Lower leg skin (tissue), 4 donors: ENCODE measurements around the gene TRIM73. TPM values are rescaled to one million over a fixed set of nuclear protein-coding genes. Genes with fewer than 3 reads are reported as not detected.
"Not testable (repeated sequence)": the region's sequence is repeated elsewhere in the genome, so short reads cannot be mapped to it uniquely, and the experiment has no call there.

Source experiments
- DNase-seq, 2 donors: peaks; one replicate each; pipeline ENCODE4 v3.0.0-alpha.2; 2019; ENCODE audit warnings: low spot score in 2 of 2
- H3K4me3 ChIP-seq: fragments of 200-600 bp; sonication (generic); 2 replicates; pipeline ENCODE4 v1.5.1; 2017; ENCODE audit warnings: mild to moderate bottlenecking, low read depth; ENCODE audit not compliant: poor library complexity, severe bottlenecking
- WGBS, 2 donors: methylation state at CpG; one replicate each; pipeline ENCODE4 v1.1.5; 2018; 5-methylcytosine and 5-hydroxymethylcytosine counted together
- intact Hi-C: fragments of 100-400 bp; cut with DNase I; formaldehyde crosslinking; loops from one replicate; pipeline ENCODE4 v1.15.0; 2023; ENCODE audit warnings: low total_unique reads
- total RNA-seq, 4 donors: library from RNA; depleted of rRNA; stranded (reverse); fragments of >200 nt; gene quantifications; one replicate each; pipeline ENCODE4 v1.1.0, GENCODE V29; 2016

The TRIM73 gene
- total RNA-seq = 1 to 10 TPM; 1.2 to 3.6 (median 1.7) TPM

DNA sequence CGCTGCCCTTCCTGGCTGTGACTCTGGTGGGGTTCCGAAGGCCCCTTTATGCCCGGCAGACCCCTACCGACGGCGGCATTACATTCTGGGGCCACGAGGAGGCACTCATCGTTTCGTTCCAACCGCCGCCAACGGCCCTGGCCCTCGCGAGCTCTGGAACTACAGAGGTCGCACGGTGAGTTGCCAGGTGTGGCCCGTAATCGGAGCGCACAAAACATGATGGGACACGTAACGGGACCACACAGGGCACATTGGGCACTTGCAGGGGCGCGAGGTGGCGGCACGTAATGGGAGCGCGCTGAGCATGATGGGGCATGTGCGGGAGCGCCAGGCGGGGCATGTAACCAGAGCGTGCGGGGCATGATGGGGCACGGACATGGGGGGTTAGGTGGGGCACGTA lies at the start of gene TRIM73:
Gene TRIM73 (plus strand): TSS at position 301 of the 400 bp plus-strand sequence. CDS start 3,305 bp downstream, outside the sequence.
- peak in 1 of 2 donors; percentile 21 for DNase-seq

DNA sequence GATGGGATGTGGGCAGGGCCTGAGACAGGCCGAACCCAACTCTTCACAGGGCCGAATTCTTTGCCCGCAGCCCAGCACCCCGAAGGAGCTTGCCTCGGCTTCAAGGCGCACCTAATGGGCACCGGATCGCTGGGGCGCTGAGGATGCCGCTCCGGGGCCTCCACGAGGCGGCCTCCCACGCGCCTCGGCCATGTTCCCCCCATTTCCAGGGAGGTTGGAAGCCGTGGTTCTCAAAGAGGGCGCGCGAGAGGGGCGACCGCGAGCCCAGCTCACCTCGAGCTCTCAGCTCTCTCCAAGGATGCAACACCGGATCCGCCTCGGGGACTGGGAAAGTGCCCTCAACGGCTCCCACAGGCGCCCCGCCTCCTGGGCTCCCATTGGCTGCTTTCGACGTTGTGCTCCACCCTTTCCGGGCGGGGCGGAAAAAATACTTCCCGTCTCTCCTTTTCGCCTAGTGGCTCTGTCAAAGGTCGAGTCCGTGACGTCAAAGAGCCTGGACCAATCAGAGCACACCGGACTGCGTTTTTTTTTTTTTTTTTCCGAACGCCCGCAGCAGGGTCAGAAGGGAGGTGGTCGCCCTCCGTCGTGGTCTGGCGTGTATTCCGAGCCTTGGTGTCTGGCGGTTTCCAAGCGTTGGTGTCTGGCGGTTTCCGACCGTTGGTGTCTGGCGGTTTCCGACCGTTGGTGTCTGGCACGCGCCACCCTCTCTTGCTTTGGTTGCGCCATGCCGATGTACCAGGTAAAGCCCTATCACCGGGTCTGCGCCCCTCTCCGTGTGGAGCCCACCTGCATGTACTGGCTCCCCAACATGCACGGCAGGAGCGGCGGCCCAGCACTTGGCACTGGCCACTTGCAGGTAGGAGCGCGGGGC lies 36.5 kb upstream of the TRIM73 start:
- 0% methylated on average over 13 of the region's 70 CpGs; no CpG with 5 or more reads in 1 of the 2 donors for WGBS, 2 donors
- DNase-seq = peak in 1 of 2 donors; percentile 29
- H3K4me3 ChIP-seq, intact Hi-C loops: not testable (repeated sequence)

More for the DNA sequence above, at the start of gene TRIM73:
- H3K4me3 ChIP-seq, intact Hi-C loops: not testable (repeated sequence)
- WGBS, 2 donors = no CpG with 5 or more reads among the region's 34 CpGs

DNA sequence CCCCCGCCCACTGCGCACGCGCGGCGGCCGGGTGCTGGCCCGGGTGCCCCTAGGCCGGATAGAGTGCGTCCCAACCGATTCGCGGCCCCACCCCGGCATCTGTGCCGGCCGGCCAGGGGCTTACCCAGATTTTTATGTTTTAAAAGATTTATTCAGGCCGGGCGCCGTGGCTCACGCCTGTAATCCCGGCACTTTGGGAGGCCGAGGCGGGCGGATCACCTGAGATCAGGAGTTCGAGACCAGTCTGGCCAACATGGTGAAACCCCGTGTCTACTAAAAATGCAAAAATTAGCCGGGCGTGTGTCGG lies 35.9 kb upstream of the TRIM73 start:
- DNase-seq, intact Hi-C loops, H3K4me3 ChIP-seq: not testable (repeated sequence)
- no CpG with 5 or more reads among the region's 29 CpGs for WGBS, 2 donors

DNA sequence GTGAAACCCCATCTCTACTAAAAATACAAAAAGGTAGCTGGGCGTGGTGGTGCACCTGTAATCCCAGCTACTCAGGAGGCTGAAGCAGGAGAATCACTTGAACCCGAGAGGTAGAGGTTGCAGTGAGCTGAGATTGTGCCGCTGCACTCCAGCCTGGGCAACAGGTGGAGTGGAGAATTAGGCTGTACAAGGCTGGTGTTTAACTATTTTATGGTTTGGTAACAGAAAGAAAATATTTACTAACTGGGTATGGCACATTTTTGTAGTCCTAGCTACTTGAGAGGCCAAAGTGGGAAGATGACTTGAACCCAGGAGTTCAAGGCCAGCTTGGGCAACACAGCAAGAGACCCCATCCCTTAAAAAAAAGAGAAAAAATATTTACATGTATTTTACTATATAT lies 31.4 kb upstream of the TRIM73 start:
- DNase-seq, intact Hi-C loops, H3K4me3 ChIP-seq: not testable (repeated sequence)
- no CpG with 5 or more reads among the region's 3 CpGs for WGBS, 2 donors

DNA sequence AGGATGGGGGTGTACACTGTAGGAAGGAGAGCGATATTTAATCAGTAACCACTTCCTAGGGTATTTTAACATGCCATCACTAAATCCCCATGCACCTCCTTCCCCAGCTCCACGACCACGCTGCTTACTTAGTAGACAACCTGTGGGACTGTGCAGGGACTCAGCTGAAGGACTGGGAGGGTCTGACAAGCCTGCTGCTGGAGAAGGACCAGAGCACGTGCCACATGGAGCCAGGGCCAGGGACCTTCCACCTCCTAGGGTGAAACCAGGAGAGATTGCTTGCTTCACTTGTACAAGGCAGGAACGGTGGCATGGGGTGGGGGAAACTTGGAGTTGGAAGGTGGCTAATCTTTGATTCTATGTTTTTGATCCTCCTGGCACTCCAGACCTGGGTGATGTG lies 28.8 kb upstream of the TRIM73 start:
- DNase-seq, H3K4me3 ChIP-seq, intact Hi-C loops: not testable (repeated sequence)
- no CpG with 5 or more reads among the region's 5 CpGs for WGBS, 2 donors

DNA sequence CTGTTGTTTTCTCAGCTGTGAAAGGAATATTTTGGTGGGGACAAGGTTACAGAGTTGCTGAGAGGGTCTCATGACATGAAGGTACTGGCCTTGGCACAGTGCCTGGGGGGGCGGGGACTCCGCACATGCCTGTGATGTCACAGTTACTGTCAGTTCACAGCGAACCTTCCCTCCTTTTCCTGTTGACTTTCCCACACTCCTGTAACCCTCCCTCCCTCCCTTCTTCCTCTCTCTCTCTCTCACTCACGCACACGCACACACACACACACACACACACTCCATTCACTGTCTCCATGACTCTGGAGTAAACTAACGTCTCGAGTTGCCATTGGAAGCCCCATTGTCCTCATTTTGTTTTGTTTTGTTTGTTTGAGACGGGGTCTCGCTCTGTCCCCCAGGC lies 28.1 kb upstream of the TRIM73 start:
- DNase-seq, intact Hi-C loops, H3K4me3 ChIP-seq: not testable (repeated sequence)
- 82 to 87% methylated on average over 3 to 6 of the region's 9 CpGs for WGBS, 2 donors

DNA sequence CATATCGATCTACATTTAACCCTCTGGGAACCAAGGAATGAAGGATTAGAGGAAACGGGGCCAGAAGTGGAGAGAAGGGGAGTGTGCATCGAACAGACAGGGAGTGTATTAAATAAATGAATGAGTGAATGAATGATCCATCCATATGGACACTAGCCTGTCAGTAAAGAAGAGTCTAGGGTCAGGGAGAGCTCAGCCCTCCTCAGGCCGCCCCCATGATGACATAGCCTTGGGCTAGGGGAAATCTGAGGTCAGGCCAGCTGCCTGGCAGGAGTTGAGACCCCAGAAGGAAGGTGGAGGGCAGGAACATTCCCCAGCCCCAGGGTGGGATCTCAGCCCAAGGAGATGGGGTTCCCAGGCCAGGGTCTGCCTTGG lies 21.3 kb upstream of the TRIM73 start:
- no CpG with 5 or more reads among the region's 4 CpGs for WGBS, 2 donors
- DNase-seq, intact Hi-C loops, H3K4me3 ChIP-seq: not testable (repeated sequence)

DNA sequence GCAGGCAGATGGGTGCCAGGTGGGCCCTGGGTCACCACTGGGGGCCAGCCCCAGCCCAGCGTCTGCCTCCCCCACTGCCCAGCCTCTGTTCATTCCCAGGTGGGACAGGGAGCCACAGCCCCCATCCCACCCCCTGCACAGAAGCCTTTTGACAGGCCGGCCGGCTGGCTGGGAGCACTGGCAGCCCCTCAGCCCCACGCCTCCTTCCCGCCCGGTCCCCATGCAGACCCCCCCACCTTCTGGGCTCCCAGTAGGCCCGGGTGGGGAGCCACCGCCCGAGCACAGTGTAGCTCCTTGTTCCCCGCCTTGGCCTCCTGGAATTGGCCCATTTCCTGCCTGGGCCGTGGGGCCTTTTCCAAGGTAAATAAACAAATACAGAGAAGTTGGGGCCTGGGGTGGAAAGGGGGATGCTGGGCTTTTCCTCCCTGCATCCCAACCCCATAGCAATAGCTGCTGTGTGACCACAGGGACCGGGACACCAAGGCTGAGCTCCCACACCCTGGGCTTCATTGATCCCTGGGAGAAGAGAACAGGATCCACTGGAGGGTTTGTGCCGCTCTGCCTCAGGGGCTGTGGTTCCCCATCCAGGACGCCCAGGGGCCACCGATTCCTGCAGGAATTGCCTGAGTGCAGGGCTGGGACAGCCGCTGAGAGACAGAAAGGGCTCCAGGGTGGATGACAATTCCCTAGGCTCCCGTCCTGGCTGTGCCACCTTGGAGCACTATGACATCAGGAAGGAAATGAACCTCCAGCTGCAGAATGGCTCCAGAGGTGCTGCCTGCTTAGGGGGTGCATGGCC lies 20.7 kb upstream of the TRIM73 start:
- DNase-seq, intact Hi-C loops, H3K4me3 ChIP-seq: not testable (repeated sequence)
- no CpG with 5 or more reads among the region's 17 CpGs for WGBS, 2 donors

DNA sequence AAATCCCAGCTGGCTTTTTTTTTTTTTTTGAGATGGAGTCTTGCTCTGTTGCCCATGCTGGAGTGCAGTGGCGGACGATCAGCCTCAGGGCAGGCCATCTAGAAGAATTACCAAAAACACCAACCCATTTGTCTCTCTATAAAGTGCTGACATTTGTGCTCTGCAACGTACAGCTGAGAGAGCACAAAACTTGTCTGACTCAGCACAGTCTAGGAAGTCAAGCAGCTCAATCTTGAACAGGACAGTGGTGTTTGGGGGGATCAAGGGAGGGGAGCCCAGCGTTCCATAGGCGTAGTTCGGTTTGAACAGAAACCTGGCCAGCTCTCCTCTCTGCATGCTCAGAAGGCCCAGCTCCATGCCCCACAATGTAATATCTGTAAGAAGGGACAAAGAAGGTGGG lies 2.2 kb upstream of the TRIM73 start:
- no CpG with 5 or more reads among the region's 6 CpGs for WGBS, 2 donors
- intact Hi-C loops, DNase-seq: not testable (repeated sequence)

DNA sequence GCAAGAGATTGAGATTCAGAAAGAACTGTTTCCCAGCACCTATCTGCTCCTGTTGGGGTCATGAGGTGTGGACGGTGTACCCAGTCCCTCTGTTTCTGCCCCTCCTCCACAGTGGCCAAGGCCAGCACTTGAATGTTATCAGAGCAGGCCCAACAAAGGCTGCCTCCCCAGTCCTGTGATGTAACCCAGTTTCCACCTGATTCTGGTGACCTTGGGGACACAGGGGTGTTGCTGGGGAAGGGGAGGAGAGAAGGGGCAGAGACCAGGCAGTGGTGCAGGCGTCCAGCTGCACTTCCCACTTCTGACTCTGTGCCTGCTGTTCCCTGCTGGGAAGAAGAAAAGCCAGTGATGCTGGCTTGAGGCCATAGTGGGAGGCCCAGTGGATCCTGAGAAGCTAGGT lies 2.4 kb downstream of the TRIM73 start:
- 100% methylated on average over 1 of the region's 2 CpGs for WGBS, 2 donors

More for the DNA sequence above, 2.2 kb upstream of the TRIM73 start:
- not testable (repeated sequence) for H3K4me3 ChIP-seq

DNA sequence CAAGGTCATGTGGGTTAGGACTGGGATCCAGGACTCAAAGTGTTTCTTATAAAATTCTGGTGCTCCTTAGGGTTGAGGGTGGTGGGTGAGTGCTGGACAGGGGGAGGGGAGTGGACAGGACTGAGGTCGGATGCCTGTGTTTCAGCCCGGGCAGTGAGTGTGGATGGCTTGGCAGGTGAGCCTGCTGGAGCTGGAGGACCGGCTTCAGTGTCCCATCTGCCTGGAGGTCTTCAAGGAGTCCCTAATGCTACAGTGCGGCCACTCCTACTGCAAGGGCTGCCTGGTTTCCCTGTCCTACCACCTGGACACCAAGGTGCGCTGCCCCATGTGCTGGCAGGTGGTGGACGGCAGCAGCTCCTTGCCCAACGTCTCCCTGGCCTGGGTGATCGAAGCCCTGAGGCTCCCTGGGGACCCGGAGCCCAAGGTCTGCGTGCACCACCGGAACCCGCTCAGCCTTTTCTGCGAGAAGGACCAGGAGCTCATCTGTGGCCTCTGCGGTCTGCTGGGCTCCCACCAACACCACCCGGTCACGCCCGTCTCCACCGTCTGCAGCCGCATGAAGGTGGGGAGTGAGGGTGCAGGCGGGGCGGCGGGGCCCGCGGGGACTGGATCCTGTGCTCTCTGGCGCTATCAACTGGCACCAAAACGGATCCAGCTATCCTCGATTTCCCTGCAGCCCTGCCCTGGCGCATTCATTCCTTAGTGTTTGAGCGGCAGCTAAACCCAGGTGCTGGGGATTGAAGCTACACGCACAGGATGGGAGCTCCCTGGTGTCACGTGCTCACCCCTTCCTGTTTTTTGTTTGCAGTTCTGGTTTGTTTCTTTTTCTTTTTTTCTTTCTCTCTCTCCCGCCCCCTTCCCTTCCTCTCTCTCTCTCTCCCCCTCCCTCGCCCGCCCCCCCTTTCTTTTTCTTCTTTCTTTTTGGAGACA lies 3.6 kb downstream of the TRIM73 start:
- 78% methylated on average over 3 of the region's 34 CpGs; no CpG with 5 or more reads in 1 of the 2 donors for WGBS, 2 donors
- intact Hi-C loops, H3K4me3 ChIP-seq: not testable (repeated sequence)
- peak in 1 of 2 donors; percentile 79 for DNase-seq

More for the DNA sequence above, 2.4 kb downstream of the TRIM73 start:
- DNase-seq, intact Hi-C loops, H3K4me3 ChIP-seq: not testable (repeated sequence)

DNA sequence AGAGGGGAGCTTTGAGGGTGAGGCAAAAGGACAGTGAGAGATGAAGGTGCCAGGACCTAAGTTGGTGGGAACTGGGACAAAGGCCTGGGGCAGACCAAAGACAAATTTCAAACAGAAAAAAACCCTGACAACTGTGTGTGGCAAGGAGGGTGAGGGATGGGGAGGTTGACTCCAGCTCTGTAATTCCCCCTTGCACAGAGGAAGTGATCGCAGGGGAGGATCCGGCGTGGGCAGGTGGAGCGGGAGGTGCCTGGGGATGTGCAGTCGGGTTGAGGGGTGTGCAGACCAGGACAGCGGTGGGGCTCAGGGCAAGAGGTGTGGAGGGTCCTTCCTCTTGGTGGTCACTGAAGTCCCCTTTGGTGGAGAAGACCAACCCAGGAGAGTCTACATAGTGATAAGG lies 5.1 kb downstream of the TRIM73 start:
- DNase-seq, intact Hi-C loops, H3K4me3 ChIP-seq: not testable (repeated sequence)
- no CpG with 5 or more reads among the region's 6 CpGs for WGBS, 2 donors

DNA sequence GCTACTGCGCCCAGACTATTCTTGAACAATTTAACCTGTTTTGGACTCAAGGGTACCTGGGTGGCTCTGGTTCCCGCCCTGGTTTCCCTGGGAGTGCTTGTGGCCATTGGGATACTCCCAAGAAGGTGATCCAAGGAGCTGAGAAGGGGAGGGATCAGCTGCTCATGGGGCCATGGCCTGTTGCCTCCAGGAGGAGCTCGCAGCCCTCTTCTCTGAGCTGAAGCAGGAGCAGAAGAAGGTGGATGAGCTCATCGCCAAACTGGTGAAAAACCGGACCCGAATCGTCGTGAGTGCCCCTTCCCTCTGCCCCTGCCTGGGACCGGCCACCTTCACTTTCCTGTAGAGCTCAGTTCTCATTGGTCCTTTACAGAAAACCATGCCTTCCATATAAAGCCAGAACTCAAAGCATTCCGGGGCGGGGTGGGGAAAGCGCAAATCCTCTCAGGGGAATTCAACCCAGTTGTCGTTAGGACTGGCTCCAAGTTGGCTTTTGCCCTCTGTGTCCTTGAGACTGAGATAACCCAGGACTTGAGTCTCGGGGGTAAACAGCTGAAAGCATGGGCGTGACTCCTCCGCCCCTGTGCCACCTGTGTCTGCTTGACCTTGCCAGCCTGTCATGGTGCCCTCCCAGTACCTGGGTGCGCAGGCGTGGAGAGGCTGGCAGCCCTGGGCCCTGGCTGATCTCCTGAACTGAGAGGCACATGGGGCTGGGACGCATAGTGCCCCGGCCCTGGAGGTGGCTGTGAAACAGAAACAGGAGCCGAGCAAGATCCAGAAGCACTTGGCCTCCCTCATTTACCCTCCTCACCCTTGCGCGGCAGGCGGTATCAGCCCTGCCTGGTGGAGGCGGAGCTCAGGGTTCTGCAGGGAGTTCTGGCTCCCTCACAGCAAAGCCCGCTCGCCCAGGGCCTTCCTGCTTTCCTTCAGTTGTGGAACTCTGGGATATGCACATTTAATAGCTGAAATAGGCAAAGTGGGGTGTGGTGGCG lies 8.3 kb downstream of the TRIM73 start:
- H3K4me3 ChIP-seq, DNase-seq, intact Hi-C loops: not testable (repeated sequence)
- no CpG with 5 or more reads among the region's 28 CpGs for WGBS, 2 donors
